Neural progenitor cell (in vitro differentiated cells): ENCODE measurements around the gene SEMA4G. TPM values are rescaled to one million over a fixed set of nuclear protein-coding genes. Genes with fewer than 3 reads are reported as not detected.

Experiments used
- DNase-seq: peaks from one replicate; pipeline ENCODE4 v3.0.0-alpha.2; 2016; ENCODE audit warnings: low spot score
- H2AFZ ChIP-seq: fragments of 200-600 bp; sonication (generic); replicated peaks from 2 replicates; pipeline ENCODE4 v1.6.1; 2016; ENCODE audit warnings: antibody characterized with exemption
- H3F3A ChIP-seq: fragments of 200-600 bp; sonication (generic); 2 replicates; pipeline ENCODE4 v1.6.1; 2016; ENCODE audit warnings: antibody characterized with exemption, low read depth
- H3K27ac ChIP-seq: fragments of 200-600 bp; sonication (generic); 2 replicates; pipeline ENCODE4 v1.5.1; 2016; ENCODE audit warnings: mild to moderate bottlenecking
- H3K27me3 ChIP-seq: fragments of 200-600 bp; sonication (generic); 2 replicates; pipeline ENCODE4 v1.6.1; 2016; ENCODE audit warnings: mild to moderate bottlenecking, moderate library complexity
- H3K36me3 ChIP-seq: fragments of 200-600 bp; sonication (generic); 2 replicates; pipeline ENCODE4 v1.5.1; 2016
- H3K4me1 ChIP-seq: fragments of 200-600 bp; sonication (generic); 2 replicates; pipeline ENCODE4 v1.6.1; 2016; ENCODE audit warnings: mixed run types
- H3K4me2 ChIP-seq: fragments of 200-600 bp; sonication (generic); 2 replicates; pipeline ENCODE4 v1.6.1; 2016
- H3K4me3 ChIP-seq: fragments of 200-600 bp; sonication (generic); 2 replicates; pipeline ENCODE4 v1.5.1; 2016
- H3K79me2 ChIP-seq: fragments of 200-600 bp; sonication (generic); 2 replicates; pipeline ENCODE4 v1.6.1; 2016; ENCODE audit warnings: low read depth
- H3K9ac ChIP-seq: fragments of 200-600 bp; sonication (generic); 2 replicates; pipeline ENCODE4 v1.6.1; 2016
- H3K9me3 ChIP-seq: fragments of 200-600 bp; sonication (generic); 2 replicates; pipeline ENCODE4 v1.5.1; 2016; ENCODE audit warnings: low read depth
- H4K20me1 ChIP-seq: fragments of 200-600 bp; sonication (generic); 2 replicates; pipeline ENCODE4 v1.6.1; 2016; ENCODE audit warnings: low read depth
- H3K27ac Mint-ChIP-seq: 3 replicates; pipeline ENCODE4 v1.8.0; 2021; ENCODE audit warnings: mixed read lengths
- H3K27me3 Mint-ChIP-seq: 2 replicates; pipeline ENCODE4 v1.8.0; 2022; ENCODE audit warnings: low read depth, mild to moderate bottlenecking, inconsistent platforms, moderate library complexity, mixed read lengths; ENCODE audit not compliant: insufficient read depth
- H3K36me3 Mint-ChIP-seq: 3 replicates; pipeline ENCODE4 v1.8.0; 2021; ENCODE audit warnings: mixed read lengths
- H3K4me1 Mint-ChIP-seq: 3 replicates; pipeline ENCODE4 v1.8.0; 2021; ENCODE audit warnings: mixed read lengths
- H3K4me3 Mint-ChIP-seq: 3 replicates; pipeline ENCODE4 v1.8.0; 2021; ENCODE audit warnings: mild to moderate bottlenecking, moderate library complexity, mixed read lengths
- H3K9me3 Mint-ChIP-seq: 3 replicates; pipeline ENCODE4 v1.8.0; 2020; ENCODE audit warnings: mixed read lengths
- EZH2 ChIP-seq: fragments of 200-600 bp; sonication (generic); IDR thresholded peaks from 2 replicates; pipeline ENCODE4 v1.6.1; 2017; ENCODE audit warnings: antibody characterized with exemption, mild to moderate bottlenecking, moderate library complexity
- EZH2phosphoT487 ChIP-seq: fragments of 200-600 bp; sonication (generic); IDR thresholded peaks from 2 replicates; pipeline ENCODE4 v1.6.1; 2017; ENCODE audit warnings: antibody characterized with exemption
- total RNA-seq: library from RNA; depleted of rRNA; stranded (reverse); fragments of >200 nt; gene quantifications from 2 replicates; pipeline ENCODE4 v1.2.3, GENCODE V29; 2015; ENCODE audit warnings: low replicate concordance
- TF ChIP-seq, protein P1 (sequence below): fragments of 200-600 bp; sonication (generic); IDR thresholded peaks from 2 replicates; pipeline ENCODE4 v1.5.1; 2017; ENCODE audit warnings: antibody characterized with exemption, mild to moderate bottlenecking

Gene SEMA4G
- total RNA-seq, 1 donor from 2014 or later = 2.3 TPM

- Histone ChIP-seq H4K20me1 (peaks cover 29% of the 10 kb centered on the region), H3K9ac (no peak overlapping the region), H3F3A (peaks cover 31% of the 10 kb centered on the region), H3K4me2 (peak overlapping the region; percentile 85), H3K36me3 (no peaks in the 10 kb centered on the region), H2AFZ (no peak overlapping the region), H3K27me3 (no peaks in the 10 kb centered on the region), H3K4me3 (peak overlapping the region; percentile 96), H3K9me3 (no peaks in the 10 kb centered on the region), H3K4me1 (peaks cover 9% of the 10 kb centered on the region), H3K27ac (no peak overlapping the region), H3K79me2 (peaks cover 43% of the 10 kb centered on the region)
- Mint-ChIP-seq H3K27me3 (peaks cover 10% of the 10 kb centered on the region), H3K9me3 (no peaks in the 10 kb centered on the region), H3K4me3 (peak overlapping the region; percentile 87), H3K27ac (no peak overlapping the region), H3K4me1 (peaks cover 16% of the 10 kb centered on the region), H3K36me3 (peaks cover 10% of the 10 kb centered on the region)
- DNase-seq = no peak
- no peak for TF ChIP-seq EZH2phosphoT487
- no peak for TF ChIP-seq EZH2
- TF ChIP-seq, protein P1, sequence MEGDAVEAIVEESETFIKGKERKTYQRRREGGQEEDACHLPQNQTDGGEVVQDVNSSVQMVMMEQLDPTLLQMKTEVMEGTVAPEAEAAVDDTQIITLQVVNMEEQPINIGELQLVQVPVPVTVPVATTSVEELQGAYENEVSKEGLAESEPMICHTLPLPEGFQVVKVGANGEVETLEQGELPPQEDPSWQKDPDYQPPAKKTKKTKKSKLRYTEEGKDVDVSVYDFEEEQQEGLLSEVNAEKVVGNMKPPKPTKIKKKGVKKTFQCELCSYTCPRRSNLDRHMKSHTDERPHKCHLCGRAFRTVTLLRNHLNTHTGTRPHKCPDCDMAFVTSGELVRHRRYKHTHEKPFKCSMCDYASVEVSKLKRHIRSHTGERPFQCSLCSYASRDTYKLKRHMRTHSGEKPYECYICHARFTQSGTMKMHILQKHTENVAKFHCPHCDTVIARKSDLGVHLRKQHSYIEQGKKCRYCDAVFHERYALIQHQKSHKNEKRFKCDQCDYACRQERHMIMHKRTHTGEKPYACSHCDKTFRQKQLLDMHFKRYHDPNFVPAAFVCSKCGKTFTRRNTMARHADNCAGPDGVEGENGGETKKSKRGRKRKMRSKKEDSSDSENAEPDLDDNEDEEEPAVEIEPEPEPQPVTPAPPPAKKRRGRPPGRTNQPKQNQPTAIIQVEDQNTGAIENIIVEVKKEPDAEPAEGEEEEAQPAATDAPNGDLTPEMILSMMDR = no peak
Measured at GRCh38 chr10:101001659-101002035, 32.3 kb downstream of the SEMA4G start.

GRCh38 chr10:101002456-101002855 is 33.2 kb downstream of the SEMA4G start:
- no peak overlapping the region for H3K4me2 ChIP-seq
- TF ChIP-seq EZH2 = no peak
- no peak for TF ChIP-seq EZH2phosphoT487
- TF ChIP-seq, protein P1 = no peak
- peaks cover 29% of the 10 kb centered on the region for H4K20me1 ChIP-seq
- H3F3A ChIP-seq = peaks cover 30% of the 10 kb centered on the region
- no peaks in the 10 kb centered on the region for H3K36me3 ChIP-seq
- H3K4me3 ChIP-seq = no peak overlapping the region
- Mint-ChIP-seq H3K27ac (no peak overlapping the region), H3K4me3 (peak overlapping the region; percentile 41), H3K27me3 (peaks cover 10% of the 10 kb centered on the region), H3K36me3 (peaks cover 10% of the 10 kb centered on the region), H3K4me1 (peaks cover 16% of the 10 kb centered on the region), H3K9me3 (no peaks in the 10 kb centered on the region)
- H2AFZ ChIP-seq = no peak overlapping the region
- H3K9ac ChIP-seq = no peak overlapping the region
- no peaks in the 10 kb centered on the region for H3K9me3 ChIP-seq
- H3K4me1 ChIP-seq = peaks cover 8% of the 10 kb centered on the region
- DNase-seq = no peak
- no peak overlapping the region for H3K27ac ChIP-seq
- peaks cover 43% of the 10 kb centered on the region for H3K79me2 ChIP-seq
- H3K27me3 ChIP-seq = no peaks in the 10 kb centered on the region

GRCh38 chr10:101003639-101004206 is 34.4 kb downstream of the SEMA4G start:
- Histone ChIP-seq H3K4me1 (peaks cover 15% of the 10 kb centered on the region), H3F3A (peaks cover 18% of the 10 kb centered on the region), H3K4me3 (no peak overlapping the region), H3K36me3 (no peaks in the 10 kb centered on the region), H3K9ac (no peak overlapping the region), H2AFZ (no peak overlapping the region), H3K27ac (no peak overlapping the region), H3K79me2 (peaks cover 40% of the 10 kb centered on the region), H3K4me2 (no peak overlapping the region), H3K9me3 (no peaks in the 10 kb centered on the region), H3K27me3 (no peaks in the 10 kb centered on the region), H4K20me1 (peaks cover 29% of the 10 kb centered on the region)
- H3K4me1 Mint-ChIP-seq = peaks cover 12% of the 10 kb centered on the region
- no peaks in the 10 kb centered on the region for H3K9me3 Mint-ChIP-seq
- no peak for DNase-seq
- no peak overlapping the region for H3K4me3 Mint-ChIP-seq
- H3K36me3 Mint-ChIP-seq = peaks cover 10% of the 10 kb centered on the region
- H3K27ac Mint-ChIP-seq = no peak overlapping the region
- TF ChIP-seq EZH2phosphoT487 (no peak), EZH2 (no peak)
- TF ChIP-seq, protein P1 = no peak
- peaks cover 11% of the 10 kb centered on the region for H3K27me3 Mint-ChIP-seq
